ENCODE data around the gene DSN1. TPM values are rescaled to one million over a fixed set of nuclear protein-coding genes. Genes with fewer than 3 reads are reported as not detected.

DSN1 gene
- total RNA-seq, 1 experiment from 2014 or later, result 16.3 TPM

DNA sequence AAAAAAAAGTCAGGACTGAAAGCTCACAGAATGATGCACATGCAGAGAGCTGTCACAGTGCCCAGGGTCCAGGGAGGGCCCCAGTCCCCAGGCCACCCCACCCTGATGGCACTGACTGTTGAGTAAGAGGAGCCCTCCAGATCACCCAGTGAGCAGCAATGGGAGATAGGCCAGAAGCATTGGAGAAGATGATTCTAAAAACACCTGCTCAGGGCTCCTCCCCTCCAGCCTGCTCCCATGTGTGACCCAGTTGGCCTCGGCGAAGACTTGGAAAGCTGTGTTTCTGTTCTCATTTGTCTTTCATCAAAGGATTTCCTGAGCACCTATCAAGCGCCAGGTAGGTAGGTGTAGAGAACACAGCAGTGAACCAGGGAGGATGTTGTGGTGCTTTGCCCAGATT is 43.9 kb upstream of the DSN1 start:
- Histone ChIP-seq H3K36me3 (ENCODE audit: insufficient read depth, low read length) (peaks cover 52% of the 10 kb centered on the region), H3K9ac (ENCODE audit: low read length) (no peak overlapping the region), H3K4me2 (ENCODE audit: low read depth, low read length, poor library complexity, severe bottlenecking) (no peak overlapping the region), H2AFZ (ENCODE audit: low read length) (no peak overlapping the region), H3K27ac (ENCODE audit: low read length) (no peak overlapping the region), H3K4me1 (ENCODE audit: low read length) (peaks cover 38% of the 10 kb centered on the region), H3K9me3 (ENCODE audit: low read length) (no peaks in the 10 kb centered on the region), H3K27me3 (ENCODE audit: low read length) (no peaks in the 10 kb centered on the region), H3K79me2 (ENCODE audit: low read length) (peaks cover 68% of the 10 kb centered on the region), H3K4me3 (ENCODE audit: low read length) (no peak overlapping the region), H3K9me2 (replicated peaks; ENCODE audit: insufficient read depth, low read length) (no peaks in the 10 kb centered on the region), H4K20me1 (ENCODE audit: insufficient read depth, low read depth, low read length) (peaks cover 11% of the 10 kb centered on the region; the same call in 1 of the 2 replicates)
- no peak for DNase-seq

DNA sequence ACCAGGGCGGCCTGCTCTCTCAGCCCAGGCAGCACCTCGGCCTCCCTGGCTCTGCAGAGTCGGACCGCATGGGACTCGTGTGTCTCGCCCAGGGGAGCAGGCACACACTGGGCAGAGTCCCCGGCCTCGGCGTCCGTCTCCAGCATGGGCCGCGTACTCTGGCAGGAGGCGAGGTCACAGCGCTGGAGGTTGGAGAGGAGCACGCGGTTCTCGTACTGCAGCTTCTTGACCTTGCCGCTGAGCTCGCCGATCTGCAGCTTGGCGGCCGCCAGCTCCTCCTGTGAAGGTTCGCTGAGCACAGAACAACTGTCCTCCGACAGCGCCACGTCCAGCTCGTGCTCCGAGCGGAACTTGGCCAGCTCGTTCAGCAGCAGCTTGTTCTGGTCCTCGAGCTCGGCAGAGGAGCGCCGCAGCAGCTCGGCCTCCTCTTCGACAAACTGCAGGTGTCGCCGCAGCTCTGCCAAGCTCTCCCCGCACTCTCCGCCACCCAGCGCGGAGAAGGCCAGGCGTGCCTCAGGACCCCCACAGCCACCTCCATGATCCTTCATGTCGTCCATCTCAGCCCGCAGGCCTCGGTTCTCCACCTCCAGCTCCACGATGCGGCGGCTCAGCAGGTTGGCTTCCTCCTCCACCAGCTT is 42.0 kb upstream of the DSN1 start:
- Histone ChIP-seq H3K4me3 (ENCODE audit: low read length) (no peak overlapping the region), H3K27ac (ENCODE audit: low read length) (no peak overlapping the region), H3K79me2 (ENCODE audit: low read length) (peaks cover 71% of the 10 kb centered on the region), H3K9me2 (replicated peaks; ENCODE audit: insufficient read depth, low read length) (no peaks in the 10 kb centered on the region), H3K36me3 (ENCODE audit: insufficient read depth, low read length) (peaks cover 59% of the 10 kb centered on the region), H3K27me3 (ENCODE audit: low read length) (no peaks in the 10 kb centered on the region), H3K4me1 (ENCODE audit: low read length) (peaks cover 20% of the 10 kb centered on the region), H3K4me2 (ENCODE audit: low read depth, low read length, poor library complexity, severe bottlenecking) (no peak overlapping the region), H3K9me3 (ENCODE audit: low read length) (no peaks in the 10 kb centered on the region), H2AFZ (ENCODE audit: low read length) (no peak overlapping the region), H4K20me1 (ENCODE audit: insufficient read depth, low read depth, low read length) (peaks cover 20% of the 10 kb centered on the region; the same call in 1 of the 2 replicates), H3K9ac (ENCODE audit: low read length) (no peak overlapping the region)
- no peak for DNase-seq

DNA sequence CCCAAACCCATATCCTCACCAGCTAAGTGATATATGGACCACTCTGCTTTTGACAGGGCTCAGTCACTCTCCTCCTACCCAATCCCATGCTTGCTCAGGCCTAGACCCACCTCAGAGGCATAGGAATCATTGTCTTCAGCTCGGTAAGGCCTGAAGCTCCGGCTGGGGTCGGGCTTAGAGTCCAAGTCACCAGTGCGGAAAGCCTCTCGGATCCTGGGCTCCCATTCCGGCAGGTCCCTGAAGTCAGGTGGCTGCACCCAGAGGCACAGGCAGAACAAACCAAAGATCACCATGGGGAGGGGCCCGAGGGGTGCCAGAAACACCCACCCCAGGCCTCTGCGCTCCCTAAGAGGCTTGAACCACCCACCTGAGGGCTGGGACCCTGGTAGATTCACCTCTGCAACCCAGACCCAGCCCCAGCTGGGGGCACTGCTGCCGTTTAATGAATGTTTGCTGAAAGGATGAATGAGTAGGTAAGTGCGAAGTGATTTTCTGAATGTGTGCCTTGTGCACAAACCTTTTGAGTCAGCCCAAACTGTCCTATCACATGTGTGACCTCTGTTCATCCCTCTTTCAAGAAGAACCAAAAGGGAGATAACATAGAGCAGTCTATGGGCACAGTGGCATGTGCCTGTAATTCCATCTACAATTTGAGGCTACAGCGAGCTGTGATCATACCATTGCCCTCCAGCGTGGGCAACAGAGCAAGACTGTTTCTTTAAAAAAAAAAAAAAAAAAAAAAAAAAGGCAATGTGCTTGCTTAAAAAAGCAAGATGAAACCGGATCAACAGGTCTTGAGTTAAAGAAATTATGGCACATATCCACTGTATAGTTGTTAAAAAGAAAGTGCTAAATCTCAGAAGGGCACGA is 39.3 kb upstream of the DSN1 start:
- Histone ChIP-seq H3K9me2 (replicated peaks; ENCODE audit: insufficient read depth, low read length) (no peaks in the 10 kb centered on the region), H3K4me2 (ENCODE audit: low read depth, low read length, poor library complexity, severe bottlenecking) (no peak overlapping the region), H4K20me1 (ENCODE audit: insufficient read depth, low read depth, low read length) (peaks cover 20% of the 10 kb centered on the region; the same call in 1 of the 2 replicates), H3K4me3 (ENCODE audit: low read length) (no peak overlapping the region), H3K36me3 (ENCODE audit: insufficient read depth, low read length) (peaks cover 53% of the 10 kb centered on the region), H3K79me2 (ENCODE audit: low read length) (peaks cover 57% of the 10 kb centered on the region), H3K27ac (ENCODE audit: low read length) (no peak overlapping the region), H3K4me1 (ENCODE audit: low read length) (no peaks in the 10 kb centered on the region), H3K27me3 (ENCODE audit: low read length) (no peaks in the 10 kb centered on the region), H3K9me3 (ENCODE audit: low read length) (no peaks in the 10 kb centered on the region), H2AFZ (ENCODE audit: low read length) (no peak overlapping the region), H3K9ac (ENCODE audit: low read length) (no peak overlapping the region)
- DNase-seq, result no peak

GRCh38 chr20:36808317-36809257 is 35.0 kb upstream of the DSN1 start:
- Histone ChIP-seq H3K4me1 (ENCODE audit: low read length) (no peaks in the 10 kb centered on the region), H3K36me3 (ENCODE audit: insufficient read depth, low read length) (peaks cover 52% of the 10 kb centered on the region), H3K27me3 (ENCODE audit: low read length) (no peaks in the 10 kb centered on the region), H2AFZ (ENCODE audit: low read length) (no peak overlapping the region), H3K79me2 (ENCODE audit: low read length) (peaks cover 37% of the 10 kb centered on the region), H3K4me2 (ENCODE audit: low read depth, low read length, poor library complexity, severe bottlenecking) (no peak overlapping the region), H3K4me3 (ENCODE audit: low read length) (no peak overlapping the region), H3K9me2 (replicated peaks; ENCODE audit: insufficient read depth, low read length) (no peaks in the 10 kb centered on the region), H3K27ac (ENCODE audit: low read length) (no peak overlapping the region), H3K9me3 (ENCODE audit: low read length) (no peaks in the 10 kb centered on the region), H4K20me1 (ENCODE audit: insufficient read depth, low read depth, low read length) (peaks cover 15% of the 10 kb centered on the region; the same call in 1 of the 2 replicates), H3K9ac (ENCODE audit: low read length) (no peak overlapping the region)
- peak; percentile 87 for DNase-seq

GRCh38 chr20:36806049-36806448 is 32.5 kb upstream of the DSN1 start:
- Histone ChIP-seq H3K9me3 (ENCODE audit: low read length) (no peaks in the 10 kb centered on the region), H3K9ac (ENCODE audit: low read length) (no peak overlapping the region), H3K4me2 (ENCODE audit: low read depth, low read length, poor library complexity, severe bottlenecking) (no peak overlapping the region), H3K36me3 (ENCODE audit: insufficient read depth, low read length) (peaks cover 40% of the 10 kb centered on the region), H3K4me1 (ENCODE audit: low read length) (no peaks in the 10 kb centered on the region), H3K27ac (ENCODE audit: low read length) (no peak overlapping the region), H3K9me2 (replicated peaks; ENCODE audit: insufficient read depth, low read length) (no peaks in the 10 kb centered on the region), H3K27me3 (ENCODE audit: low read length) (no peaks in the 10 kb centered on the region), H2AFZ (ENCODE audit: low read length) (no peak overlapping the region), H4K20me1 (ENCODE audit: insufficient read depth, low read depth, low read length) (no peaks in the 10 kb centered on the region; the same call in 1 of the 2 replicates), H3K4me3 (ENCODE audit: low read length) (no peak overlapping the region), H3K79me2 (ENCODE audit: low read length) (peaks cover 26% of the 10 kb centered on the region)
- DNase-seq, result no peak

- H3K9ac ChIP-seq (ENCODE audit: low read length), result no peak overlapping the region
- no peak overlapping the region for H2AFZ ChIP-seq (ENCODE audit: low read length)
- no peaks in the 10 kb centered on the region for H3K27me3 ChIP-seq (ENCODE audit: low read length)
- H3K36me3 ChIP-seq (ENCODE audit: insufficient read depth, low read length), result peaks cover 46% of the 10 kb centered on the region
- DNase-seq, result no peak
- H3K4me2 ChIP-seq (ENCODE audit: low read depth, low read length, poor library complexity, severe bottlenecking), result no peak overlapping the region
- H3K4me1 ChIP-seq (ENCODE audit: low read length), result no peaks in the 10 kb centered on the region
- H3K79me2 ChIP-seq (ENCODE audit: low read length), result peaks cover 30% of the 10 kb centered on the region
- no peaks in the 10 kb centered on the region for H3K9me2 ChIP-seq (replicated peaks; ENCODE audit: insufficient read depth, low read length)
- H4K20me1 ChIP-seq (ENCODE audit: insufficient read depth, low read depth, low read length), result no peaks in the 10 kb centered on the region; the same call in 1 of the 2 replicates
- no peaks in the 10 kb centered on the region for H3K9me3 ChIP-seq (ENCODE audit: low read length)
- H3K4me3 ChIP-seq (ENCODE audit: low read length), result no peak overlapping the region
- H3K27ac ChIP-seq (ENCODE audit: low read length), result no peak overlapping the region
Measured at GRCh38 chr20:36805396-36805795, 31.8 kb upstream of the DSN1 start.

DNA sequence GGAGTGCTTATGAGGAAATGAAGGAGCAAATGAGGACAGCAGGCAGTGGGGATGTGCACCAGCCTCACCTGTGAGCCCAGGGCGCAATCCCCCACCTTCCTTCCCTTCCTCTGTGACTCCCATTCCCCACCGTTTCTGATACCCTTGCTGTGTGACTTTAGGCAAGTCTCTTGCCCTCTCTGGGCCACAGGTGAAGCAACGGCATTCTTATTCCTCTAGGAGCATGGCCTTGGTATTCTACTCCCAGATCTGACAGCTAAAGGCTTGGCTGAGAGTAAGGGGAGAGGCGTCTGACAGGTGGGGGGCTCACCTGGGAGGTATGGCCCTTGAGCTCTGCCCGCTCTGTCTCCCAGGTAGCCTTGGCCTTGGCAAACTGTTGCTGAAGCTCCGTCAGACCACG is 30.9 kb upstream of the DSN1 start:
- H3K4me3 ChIP-seq (ENCODE audit: low read length), result no peak overlapping the region
- no peaks in the 10 kb centered on the region for H3K9me2 ChIP-seq (replicated peaks; ENCODE audit: insufficient read depth, low read length)
- peaks cover 29% of the 10 kb centered on the region for H3K79me2 ChIP-seq (ENCODE audit: low read length)
- no peaks in the 10 kb centered on the region for H3K4me1 ChIP-seq (ENCODE audit: low read length)
- no peak overlapping the region for H3K9ac ChIP-seq (ENCODE audit: low read length)
- H3K9me3 ChIP-seq (ENCODE audit: low read length), result no peaks in the 10 kb centered on the region
- H2AFZ ChIP-seq (ENCODE audit: low read length), result no peak overlapping the region
- H4K20me1 ChIP-seq (ENCODE audit: insufficient read depth, low read depth, low read length), result no peaks in the 10 kb centered on the region; the same call in 1 of the 2 replicates
- H3K4me2 ChIP-seq (ENCODE audit: low read depth, low read length, poor library complexity, severe bottlenecking), result no peak overlapping the region
- no peak overlapping the region for H3K27ac ChIP-seq (ENCODE audit: low read length)
- DNase-seq, result no peak
- no peaks in the 10 kb centered on the region for H3K27me3 ChIP-seq (ENCODE audit: low read length)
- H3K36me3 ChIP-seq (ENCODE audit: insufficient read depth, low read length), result peaks cover 48% of the 10 kb centered on the region

All from Karpas-422 (cell line).